ENCODE results near the gene IRAK4.

The IRAK4 gene

DNA sequence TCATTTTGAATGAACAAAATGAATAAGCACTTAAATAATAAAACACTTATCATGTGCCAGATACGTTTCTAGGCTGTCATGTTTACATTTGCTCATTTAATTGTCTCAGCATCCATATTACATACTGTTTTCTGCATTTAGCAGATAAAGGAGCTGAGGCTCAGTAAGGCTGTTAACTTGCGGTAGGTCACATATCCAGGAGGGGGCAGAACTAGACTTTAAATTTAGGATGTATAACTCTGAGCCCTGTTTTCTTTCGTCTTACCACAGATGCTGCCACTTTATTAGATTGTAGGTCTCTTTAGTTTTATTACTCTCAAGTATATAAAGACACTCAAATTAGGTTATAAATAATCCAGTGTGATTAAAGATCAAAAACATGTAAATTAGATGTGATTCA lies 17.7 kb downstream of the IRAK4 start:
- peak; percentile 26 to 32 for DNase-seq

DNA sequence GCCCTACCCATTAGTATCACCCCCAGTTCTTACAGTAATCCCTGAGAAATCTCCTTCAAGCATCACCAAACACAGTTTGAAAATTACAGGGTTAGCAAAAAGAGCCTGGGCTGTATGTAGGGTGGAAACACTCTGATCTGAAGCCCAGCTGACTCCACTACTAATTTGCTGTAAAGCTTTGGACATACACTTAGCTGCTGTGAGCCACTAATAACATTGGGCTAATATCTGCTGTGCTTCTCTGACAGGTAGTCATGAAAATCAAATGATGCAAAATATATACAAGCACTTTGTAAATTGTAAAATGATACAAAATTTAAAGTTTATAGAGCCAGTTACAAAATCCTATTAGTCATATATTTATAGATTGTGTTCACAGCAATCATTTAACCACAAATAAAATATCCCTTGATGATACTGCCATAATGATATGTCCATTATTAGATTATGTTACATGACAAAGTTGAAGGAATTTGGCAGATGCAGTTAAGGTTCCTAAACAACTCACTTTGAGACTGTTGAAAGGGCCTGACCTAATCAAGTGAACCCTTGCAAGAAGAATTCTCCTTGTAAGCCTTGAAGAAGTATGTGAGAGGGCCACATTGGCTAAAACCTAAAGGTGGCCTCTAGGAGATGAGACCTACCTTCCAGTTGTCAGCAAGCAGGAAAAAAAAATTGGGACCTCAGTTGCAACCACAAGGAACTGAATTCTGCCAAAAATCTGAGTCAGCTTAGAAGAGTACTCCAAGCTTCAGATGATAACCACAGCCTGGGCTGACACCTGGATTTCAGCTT lies 28.3 kb downstream of the IRAK4 start:
- no peak for DNase-seq

DNA sequence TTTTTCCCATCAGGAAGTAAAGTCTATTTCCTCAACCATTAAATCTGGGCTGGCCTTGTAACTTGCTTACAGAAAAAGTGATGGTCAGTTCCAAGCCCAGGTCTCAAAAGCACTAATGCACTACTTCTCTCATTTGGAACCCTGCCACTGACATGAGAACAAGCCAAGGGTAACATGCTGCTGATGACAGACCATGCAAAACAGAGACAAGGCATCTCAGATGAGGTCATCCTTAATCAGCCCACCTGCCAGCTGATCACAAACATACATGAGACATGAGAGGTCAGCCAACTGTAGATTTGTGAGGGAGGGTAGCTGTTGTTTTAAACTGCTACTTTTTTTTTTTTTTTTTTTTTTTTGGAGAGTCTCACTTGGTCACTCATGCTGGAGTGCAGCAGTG lies 31.2 kb downstream of the IRAK4 start:
- no peak for DNase-seq

DNA sequence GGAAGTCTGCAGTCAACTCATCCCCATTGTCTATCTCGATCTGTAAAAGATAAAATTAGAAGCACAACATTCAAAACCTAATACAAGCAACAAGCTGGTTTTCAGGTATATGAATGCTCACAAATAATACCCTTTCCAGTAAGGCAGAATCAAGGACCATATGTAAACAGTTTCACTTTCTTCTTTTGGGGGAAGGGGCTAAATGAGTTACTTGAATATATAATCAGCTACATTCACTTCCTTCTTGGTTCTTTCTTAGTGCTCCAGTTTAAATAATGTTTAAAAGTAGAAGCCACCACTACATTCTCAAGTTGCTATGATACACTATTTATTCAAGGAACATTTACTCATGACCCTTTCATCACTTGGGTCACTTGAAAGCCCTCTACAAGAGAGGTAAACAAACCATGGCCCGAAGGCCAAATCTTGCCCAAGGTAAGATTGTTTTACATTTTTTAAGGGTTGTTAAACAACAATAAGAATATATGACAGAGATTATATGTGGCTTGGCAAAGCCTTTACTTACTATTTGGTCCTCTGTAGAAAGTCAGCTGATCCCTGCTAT lies 37.0 kb downstream of the IRAK4 start:
- DNase-seq = no peak

DNA sequence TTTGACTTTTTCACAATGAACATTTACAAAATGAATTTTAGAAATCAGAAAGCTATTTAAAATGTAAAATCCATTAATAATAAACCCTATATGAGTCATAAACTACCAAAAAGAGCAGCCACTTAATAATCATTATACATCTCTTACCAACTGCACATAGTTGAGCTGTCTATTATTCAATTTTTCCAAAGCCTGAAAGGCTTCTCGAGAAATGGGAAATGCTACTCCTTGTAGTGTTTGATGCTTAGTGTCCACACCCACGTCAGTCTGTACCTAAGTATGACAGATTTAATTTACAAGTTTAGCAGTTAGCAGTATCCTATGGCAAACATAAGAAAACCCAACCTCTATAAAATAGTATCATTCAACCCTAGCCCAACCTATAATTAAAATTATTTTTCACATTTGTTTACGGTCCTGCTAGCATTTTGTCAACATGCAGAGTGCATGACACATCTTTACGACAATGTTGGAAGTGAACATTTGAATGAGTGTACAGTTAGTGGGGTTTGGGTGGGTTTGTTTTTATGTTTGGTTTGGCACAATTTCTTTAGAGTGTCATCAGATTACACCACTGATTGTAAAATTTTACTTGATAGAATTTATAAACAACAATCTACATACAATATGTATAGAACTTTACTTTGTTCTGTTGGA lies 38.9 kb downstream of the IRAK4 start:
- no peak for DNase-seq

DNA sequence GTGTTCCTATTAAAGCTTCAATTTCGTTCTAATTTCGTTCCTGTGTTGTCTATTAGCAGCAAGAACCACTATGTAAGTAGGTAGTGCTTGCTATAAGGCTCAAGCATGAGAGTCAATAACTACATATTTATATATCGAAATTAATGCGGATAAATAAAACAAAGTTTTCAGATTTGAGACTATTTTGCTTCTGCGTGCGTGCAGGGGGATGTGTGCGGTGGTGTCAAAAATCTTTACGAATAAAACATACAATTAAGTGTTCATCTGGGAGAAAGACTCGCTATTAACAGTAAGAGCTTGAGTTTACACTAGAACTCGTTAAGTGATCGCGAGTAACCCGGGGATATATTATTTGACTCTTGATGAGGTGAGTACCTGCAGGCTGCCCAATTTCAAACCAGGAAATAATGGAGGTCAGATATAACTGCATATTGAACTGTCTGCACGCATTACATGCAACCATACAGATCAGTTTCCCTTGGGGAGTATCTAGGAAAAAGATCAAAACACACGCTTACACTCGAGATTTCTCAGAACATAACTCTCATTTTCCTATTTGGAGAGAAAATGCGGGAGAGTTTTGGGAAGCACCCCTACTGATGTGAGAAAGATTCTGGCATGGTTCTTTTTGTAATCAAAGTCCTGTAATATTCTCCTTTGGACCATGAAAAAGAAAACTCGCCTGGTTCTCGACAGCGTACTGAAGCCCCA lies 46.6 kb downstream of the IRAK4 start:
- DNase-seq = no peak

DNA sequence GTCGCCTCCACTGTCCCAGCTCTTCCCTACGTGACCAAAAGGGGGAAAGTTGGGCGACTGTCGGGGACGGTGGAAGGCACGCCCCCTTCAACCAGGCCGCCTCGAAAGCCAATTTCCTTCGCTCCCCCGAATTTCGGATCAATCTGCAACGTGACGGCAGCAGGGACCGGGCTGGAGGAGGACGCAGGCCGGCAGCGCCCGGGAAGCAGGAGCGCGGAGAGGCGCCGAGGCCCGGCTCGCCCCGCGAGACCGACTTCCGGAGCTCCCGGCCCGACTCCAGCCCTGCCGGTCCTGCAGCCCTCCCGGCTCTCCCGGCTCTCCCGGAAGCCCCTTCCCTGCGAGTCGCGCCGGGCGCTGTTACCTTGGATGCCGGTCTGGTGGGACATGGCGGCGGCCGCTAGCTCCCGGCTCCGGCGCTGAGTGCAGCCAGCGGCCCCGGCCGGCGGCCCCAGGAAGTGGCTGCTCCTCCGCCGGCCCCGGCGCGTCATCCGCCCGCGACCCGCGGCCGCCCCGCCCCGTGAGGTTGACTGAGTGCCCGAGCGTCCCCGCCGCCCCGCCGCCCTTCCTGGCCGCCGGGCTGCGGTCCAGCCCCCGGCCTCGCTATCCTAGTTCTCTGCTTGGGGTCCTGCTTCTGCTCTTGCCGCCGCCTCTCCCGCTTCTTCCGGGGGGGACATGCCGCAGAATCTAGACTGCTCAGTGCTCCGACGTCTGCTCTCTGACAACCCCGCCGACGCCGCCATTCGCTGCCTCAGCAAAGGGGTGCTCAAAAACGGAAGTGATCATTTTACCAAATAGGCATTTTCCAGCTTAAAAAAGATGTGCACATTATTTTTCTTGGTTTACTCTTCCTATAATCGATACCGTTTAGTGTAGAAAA lies 47.3 kb downstream of the IRAK4 start, which contains the start of gene TWF1:
TWF1 (minus strand) TSS at position 458 of the 877 bp plus-strand sequence; CDS start at position 386, 72 bp downstream.
- peak; percentile 83 to 90 for DNase-seq

DNA sequence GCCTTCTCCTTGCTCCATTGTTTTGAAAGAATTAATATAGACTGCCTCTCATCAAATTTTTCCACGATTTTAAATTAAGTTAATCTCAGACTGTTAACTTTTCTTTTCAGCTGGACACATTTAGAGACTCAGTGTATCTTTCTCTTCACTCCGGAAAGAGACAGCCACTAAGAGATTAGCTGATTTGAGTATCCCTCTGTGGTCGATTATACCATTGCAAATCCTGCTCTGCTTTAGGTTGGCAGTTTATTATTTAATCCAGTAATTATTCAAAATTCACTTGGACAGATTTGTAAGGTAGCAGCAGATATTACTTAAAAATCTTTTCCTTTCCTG lies 48.0 kb downstream of the IRAK4 start:
- no peak for DNase-seq

DNA sequence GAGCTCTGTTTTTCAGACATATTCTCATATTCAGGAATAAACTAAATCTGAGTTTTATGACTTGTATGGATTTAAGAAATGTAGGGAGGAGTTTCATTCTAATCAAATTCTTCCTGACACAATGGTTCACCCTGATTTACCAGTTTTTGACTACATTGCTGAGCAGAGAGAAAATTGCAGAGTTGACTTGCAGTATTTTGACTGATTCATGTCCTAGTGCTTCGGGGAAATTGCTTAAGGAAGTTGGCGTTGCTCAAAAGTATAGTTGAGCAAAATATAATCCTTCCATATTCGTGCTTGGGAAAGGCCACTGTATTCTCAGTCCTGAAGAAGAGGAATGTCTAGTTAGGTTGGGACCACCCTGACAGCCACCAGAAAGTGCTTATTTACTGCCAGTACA lies 48.6 kb downstream of the IRAK4 start:
- peak; percentile 68 to 74 for DNase-seq

DNA sequence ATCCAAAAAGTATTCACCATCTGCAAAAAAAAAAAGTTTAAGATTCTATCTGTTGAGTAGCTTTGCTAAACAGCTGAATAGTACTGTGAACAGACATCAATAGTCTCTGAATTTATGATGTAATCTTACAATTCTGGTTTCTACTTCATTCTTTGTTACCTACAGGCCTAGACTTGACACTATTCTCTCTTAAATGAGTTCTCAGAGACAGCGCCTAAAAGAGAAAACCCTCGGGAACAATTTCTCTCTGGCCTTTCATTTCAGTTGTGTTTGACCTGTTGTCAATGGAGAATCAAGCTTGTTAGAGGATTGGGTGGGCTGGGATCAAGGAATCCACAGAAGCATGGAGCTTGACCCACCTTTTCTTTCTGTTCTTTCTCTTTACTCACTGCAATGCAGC lies 53.3 kb downstream of the IRAK4 start:
- no peak for DNase-seq

DNA sequence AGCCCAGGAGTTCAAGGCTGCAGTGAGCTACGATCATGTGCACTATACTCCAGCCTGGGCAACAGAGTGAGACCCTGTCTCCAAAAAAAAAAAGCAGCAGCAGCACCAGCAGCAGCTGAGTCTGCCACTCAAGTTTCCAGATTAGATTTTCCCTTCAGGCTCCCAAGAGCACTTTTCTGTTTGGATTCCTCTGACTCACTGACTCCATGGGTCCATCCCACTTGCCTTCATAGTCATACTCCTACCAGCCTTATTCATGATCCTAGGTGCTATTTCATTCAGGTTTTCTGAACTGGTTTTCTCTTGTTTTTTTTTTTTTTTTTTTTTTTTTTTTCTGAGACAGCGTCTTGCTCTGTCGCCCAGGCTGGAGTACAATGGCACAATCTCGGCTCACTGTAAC lies 54.2 kb downstream of the IRAK4 start:
- DNase-seq = no peak

DNA sequence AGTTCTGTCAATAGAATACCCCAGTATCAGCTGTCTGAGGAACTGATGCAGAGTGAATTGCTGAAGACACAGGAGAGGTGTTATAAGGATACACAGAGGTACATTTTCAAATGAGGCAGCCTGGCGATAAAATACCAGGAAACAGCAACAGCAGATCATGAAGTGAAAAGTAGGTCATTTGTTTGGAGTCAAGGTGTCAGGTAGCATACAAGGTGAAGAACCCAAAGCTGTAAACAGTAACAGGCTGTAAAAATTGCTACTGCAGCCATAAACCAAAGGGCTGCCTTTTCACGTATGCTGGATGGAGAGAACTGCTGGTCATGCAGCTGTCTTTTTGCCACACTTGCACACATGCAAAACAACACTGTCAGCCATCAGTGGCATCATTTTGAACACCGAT lies 56.7 kb downstream of the IRAK4 start:
- DNase-seq = no peak

DNA sequence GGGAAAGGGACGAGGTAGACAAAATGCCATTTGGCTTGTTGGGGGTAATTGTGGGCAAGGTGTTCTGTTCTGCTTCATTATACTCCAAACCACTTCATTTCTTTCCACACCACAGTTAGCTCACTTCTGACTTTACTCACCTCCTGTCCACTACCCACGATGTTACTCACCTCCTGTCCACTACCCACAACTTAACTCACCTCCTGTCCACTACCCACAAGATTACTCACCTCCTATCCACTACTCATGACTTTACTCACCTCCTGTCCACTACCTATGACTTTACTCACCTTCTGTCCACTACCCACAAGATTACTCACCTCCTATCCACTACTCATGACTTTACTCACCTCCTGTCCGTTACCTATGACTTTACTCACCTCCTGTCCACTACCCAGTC lies 57.4 kb downstream of the IRAK4 start:
- no peak for DNase-seq

DNA sequence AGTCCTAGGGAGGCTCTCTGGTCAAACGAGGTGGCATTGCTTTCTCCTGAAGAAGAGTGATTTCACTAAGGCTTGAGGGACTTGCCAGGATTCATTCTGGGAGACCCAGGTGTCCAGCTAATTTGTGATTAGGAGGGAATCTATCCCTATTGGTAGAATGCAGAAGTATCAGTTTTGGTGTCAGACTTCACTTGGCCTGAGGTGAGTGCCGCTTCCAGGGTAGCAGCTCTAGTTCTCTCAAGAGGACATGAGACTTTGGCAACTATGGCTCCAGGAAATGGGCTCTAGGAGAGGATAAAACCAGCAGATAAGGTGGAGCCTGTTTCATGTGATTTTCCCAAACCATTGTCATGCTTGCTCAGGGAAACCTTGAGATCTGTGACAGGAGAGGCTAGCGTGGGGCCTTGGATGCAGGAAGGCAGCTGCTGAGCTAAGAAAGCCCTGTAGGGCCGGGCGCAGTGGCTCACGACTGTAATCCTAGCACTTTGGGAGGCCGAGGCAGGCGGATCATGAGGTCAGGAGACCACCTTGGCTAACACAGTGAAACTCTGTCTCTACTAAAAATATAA lies 65.5 kb downstream of the IRAK4 start:
- DNase-seq = no peak

DNA sequence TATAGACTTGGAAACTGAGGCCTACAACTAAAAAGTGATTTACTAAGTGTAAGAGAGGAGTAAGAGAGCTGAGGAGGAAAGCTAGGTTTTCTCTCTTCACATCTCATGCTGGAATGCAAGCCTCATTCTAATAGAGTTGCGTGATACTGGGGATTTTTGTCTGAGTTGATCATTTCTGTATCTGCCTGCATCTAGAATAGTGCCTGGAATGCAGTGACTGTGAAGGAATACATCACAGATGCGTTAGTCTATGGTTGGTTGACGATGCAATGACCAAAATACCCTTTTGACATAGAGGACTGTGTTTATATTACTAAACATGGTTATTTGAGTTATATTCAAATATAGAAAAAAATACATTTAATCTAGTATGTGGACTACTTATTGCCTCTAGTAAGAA lies 67.9 kb downstream of the IRAK4 start:
- DNase-seq = no peak

DNA sequence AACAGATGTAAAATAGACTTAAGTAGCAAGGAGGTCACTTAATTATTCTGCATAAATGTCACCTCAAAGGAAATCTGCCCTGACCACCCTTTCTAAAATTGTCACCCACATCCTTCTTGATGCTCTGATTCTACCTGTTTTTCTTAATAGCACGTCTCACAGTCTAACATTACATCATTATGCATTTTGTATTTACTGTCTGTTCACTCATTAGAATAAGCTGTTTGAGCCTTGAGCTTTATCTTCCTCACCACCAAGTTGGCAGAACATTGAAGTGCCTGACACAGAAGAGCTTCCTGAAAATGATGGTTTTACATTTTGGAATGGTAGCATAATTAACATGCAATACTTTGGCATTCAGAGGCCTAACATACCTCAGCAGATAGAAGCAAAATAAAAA lies 68.3 kb downstream of the IRAK4 start:
- DNase-seq = no peak

DNA sequence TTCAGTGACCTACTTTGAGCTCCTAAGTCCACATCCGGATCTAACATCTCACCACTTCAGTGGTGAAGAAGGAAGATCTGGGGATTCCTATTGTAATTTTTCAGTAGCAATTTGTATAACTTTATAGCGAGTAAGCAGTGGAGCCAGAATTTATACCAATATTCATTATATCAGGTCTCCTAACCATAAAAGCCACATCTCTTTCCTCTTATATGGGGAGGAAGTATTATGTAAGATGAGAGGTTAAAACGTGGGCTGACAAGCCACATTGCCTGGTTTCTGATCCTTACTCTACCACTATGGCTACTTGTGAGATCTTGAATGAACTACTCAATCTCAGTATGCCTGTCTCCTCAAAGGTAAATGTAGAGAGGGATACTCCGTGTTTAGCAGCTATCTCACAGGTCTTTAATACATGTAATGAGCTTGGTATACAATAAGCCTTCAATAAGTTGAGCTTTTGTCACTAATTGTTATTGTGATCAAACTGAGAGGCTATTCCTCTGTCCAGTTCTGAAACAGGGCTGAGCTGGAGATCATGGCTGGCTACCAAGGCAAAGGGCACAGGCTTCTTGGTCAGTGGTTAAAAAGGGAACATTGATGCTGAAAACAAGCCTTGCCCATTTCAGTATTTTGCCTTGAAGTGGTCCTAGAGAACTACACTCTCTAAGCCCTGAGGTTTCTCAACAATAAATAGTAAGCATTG lies 73.9 kb downstream of the IRAK4 start:
- peak; percentile 63 to 65 for DNase-seq

DNA sequence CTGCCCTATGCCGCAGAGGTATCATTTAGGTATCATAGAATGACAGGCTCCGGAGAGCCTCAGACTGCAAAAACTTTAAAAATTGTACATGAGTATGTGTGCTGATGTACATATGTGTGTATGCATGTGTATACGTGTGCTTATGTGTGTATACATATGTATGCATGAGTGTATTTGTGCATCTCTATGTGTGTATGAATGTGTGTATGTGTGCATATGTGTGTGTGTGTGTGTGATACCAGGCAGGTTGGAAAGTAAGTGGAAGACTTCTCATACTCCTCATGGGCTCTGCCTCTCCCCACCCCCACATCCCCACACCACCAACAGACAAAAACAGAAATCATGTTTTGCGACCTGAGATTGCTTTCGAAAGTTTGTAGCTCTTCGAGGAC lies 76.5 kb downstream of the IRAK4 start:
- DNase-seq = no peak

DNA sequence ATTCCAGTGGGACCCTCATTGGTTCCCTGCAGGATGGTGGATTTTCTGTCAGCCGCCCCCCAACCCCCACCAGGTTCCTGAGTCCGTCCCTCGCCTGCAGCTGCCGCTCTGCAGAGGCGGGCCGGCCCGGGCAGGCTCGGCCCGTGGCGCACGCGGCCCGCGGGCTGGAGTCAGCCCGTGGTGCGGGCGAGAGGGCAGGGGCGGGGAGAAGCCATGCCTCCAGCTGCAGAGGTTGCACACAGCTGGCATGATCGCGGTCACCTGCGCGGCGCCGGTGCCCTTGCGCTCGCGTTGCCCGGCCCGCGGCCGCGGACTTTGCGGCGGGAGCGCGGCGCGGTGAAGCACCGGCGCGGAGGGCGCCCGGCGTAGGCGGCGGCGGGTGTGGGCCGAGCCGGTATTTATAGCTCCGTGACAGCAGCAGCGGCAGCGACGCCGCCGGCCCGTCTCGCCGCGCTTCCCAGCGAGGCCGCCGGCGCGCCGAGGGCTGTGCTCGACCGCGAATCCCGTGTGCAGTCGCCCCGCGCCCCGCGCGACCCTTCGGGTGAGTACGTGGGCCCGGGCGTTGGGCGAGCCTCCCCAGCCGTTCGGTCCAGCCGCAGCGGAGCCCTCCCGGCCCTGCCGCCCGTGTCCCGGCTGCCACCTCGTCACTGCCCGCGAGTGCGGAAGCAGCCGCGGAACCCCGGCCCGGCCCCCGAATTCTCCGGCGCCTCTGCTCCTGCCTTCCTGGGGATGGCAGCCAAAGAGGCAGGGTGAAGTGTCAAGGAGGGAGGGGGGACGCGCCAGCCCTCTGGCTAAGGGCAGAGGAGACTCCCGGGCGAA lies 77.1 kb downstream of the IRAK4 start, which contains the start of gene TMEM117:
TMEM117 (plus strand) TSS at position 426 of the 819 bp plus-strand sequence.
- DNase-seq = peak; percentile 55 to 69

DNA sequence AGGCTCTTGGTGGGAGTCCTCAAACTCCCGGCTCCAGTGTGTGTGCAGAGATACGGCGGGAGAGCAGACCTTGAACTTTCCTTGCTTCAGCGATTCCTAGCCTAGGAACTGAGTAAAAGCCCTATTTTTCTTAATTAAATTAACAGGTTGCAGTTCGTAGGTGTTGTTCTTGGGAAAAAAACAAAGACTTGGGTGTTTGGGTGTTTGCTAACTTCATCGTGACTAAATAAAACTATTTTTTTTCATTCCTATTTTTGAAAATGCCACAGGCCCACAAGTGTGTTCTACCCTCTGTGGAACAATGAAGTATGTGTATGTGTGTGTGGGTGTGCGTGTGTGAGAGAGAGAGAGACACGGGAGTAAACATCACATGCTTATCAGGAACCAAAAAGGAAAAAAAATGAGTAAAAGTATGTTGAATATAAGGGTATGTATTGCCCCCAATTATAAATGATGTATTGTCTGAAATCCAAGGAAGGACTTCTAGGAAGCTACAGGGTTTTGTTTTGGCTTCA lies 77.8 kb downstream of the IRAK4 start:
- DNase-seq = peak; percentile 56 to 57

Data from inflammatory macrophage (primary cell).